Esophagus muscularis mucosa (tissue), 4 donors: Measurements from ENCODE around the gene CLEC16A.

Source experiments
- EP300 ChIP-seq: sonication (generic); formaldehyde crosslinking; IDR thresholded peaks from one replicate; pipeline ENCODE4 v1.6.1; 2017; ENCODE audit warnings: antibody characterized with exemption
- POLR2A ChIP-seq: fragments of 450-650 bp; IDR thresholded peaks from one replicate; pipeline ENCODE4 v1.6.1; 2017; ENCODE audit warnings: antibody characterized with exemption, moderate library complexity, mild to moderate bottlenecking, low read depth
- TF ChIP-seq, protein P1 (sequence below), 3 experiments: fragments of 200-600 bp in 2 of 3; fragments of 450-650 bp in 1 of 3; sonication (generic) in 2 of 3; IDR thresholded peaks; one replicate each; pipeline ENCODE4 v1.5.1; 2017 to 2019; ENCODE audit warnings: antibody characterized with exemption in 3 of 3, mild to moderate bottlenecking in 2 of 3, moderate library complexity in 1 of 3

DNA sequence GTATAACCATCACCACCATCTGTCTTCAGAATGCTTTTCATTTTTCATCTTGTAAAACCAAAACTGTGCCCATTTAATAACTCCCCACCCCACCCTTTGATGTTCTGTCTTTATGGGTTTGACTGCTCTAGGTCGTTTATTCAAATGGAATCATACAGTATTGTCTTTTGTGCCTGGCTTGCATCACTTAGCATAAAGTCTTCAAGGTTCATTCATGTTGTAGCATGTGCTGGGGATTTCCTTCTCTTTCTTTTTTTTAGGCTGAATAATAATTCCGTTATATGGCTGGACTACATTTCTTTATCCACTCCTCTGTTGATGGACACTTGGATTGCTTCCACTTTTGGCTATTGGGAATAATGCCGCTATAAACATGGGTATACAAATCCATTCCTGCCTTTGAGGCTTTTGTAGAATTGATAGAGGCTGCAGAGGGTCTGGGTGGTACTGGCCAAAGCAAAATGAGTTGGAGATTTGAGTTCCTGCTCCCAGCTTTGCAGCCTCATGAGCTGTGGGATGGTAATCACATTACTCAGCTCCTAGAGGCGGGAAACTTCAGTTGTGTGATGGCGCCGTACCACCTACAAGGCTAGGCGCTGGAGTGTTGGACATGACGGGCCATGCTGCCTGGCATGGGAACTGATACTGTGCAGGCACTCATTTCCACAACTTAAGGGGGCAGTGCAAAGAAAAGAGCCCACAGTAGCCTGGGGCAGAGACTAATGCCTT is 64.8 kb downstream of the CLEC16A start:
- TF ChIP-seq, protein P1, sequence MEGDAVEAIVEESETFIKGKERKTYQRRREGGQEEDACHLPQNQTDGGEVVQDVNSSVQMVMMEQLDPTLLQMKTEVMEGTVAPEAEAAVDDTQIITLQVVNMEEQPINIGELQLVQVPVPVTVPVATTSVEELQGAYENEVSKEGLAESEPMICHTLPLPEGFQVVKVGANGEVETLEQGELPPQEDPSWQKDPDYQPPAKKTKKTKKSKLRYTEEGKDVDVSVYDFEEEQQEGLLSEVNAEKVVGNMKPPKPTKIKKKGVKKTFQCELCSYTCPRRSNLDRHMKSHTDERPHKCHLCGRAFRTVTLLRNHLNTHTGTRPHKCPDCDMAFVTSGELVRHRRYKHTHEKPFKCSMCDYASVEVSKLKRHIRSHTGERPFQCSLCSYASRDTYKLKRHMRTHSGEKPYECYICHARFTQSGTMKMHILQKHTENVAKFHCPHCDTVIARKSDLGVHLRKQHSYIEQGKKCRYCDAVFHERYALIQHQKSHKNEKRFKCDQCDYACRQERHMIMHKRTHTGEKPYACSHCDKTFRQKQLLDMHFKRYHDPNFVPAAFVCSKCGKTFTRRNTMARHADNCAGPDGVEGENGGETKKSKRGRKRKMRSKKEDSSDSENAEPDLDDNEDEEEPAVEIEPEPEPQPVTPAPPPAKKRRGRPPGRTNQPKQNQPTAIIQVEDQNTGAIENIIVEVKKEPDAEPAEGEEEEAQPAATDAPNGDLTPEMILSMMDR (IDR thresholded peaks at IDR 0.05) = no peak
- TF ChIP-seq EP300 = no peak
- TF ChIP-seq POLR2A = no peak
